Parathyroid adenoma (tissue), 2 donors: Measurements from ENCODE around the gene PRSS50.

Experiments
- H2AFZ ChIP-seq: fragments of 300-600 bp; sonication (generic); one replicate; pipeline ENCODE4 v1.7.0; 2017; ENCODE audit warnings: antibody characterized with exemption, mild to moderate bottlenecking
- H3K27ac ChIP-seq: fragments of 300-600 bp; sonication (generic); one replicate; pipeline ENCODE4 v1.7.0; 2017
- H3K27me3 ChIP-seq: fragments of 300-600 bp; sonication (generic); one replicate; pipeline ENCODE4 v1.7.0; 2017; ENCODE audit warnings: low read length; ENCODE audit not compliant: control insufficient read depth, insufficient read depth
- H3K36me3 ChIP-seq: fragments of 300-600 bp; sonication (generic); one replicate; pipeline ENCODE4 v1.7.0; 2017; ENCODE audit warnings: low read length; ENCODE audit not compliant: control insufficient read depth, insufficient read depth
- H3K4me1 ChIP-seq: fragments of 300-600 bp; sonication (generic); one replicate; pipeline ENCODE4 v1.7.0; 2017; ENCODE audit warnings: control low read depth
- H3K4me2 ChIP-seq: fragments of 300-600 bp; sonication (generic); one replicate; pipeline ENCODE4 v1.7.0; 2017; ENCODE audit warnings: low read length
- H3K4me3 ChIP-seq: fragments of 300-600 bp; sonication (generic); one replicate; pipeline ENCODE4 v1.7.0; 2017; ENCODE audit warnings: low read depth, low read length
- H3K79me2 ChIP-seq: fragments of 300-600 bp; sonication (generic); one replicate; pipeline ENCODE4 v1.7.0; 2017; ENCODE audit warnings: control low read depth
- H3K9ac ChIP-seq: fragments of 300-600 bp; sonication (generic); one replicate; pipeline ENCODE4 v1.7.0; 2017; ENCODE audit warnings: mild to moderate bottlenecking
- H3K9me3 ChIP-seq: fragments of 300-600 bp; sonication (generic); one replicate; pipeline ENCODE4 v1.7.0; 2017; ENCODE audit warnings: low read length; ENCODE audit not compliant: control insufficient read depth
- CTCF ChIP-seq: fragments of 300-600 bp; sonication (generic); IDR thresholded peaks from one replicate; pipeline ENCODE4 v1.7.0; 2017; ENCODE audit warnings: antibody characterized with exemption, mild to moderate bottlenecking
- donor health status: primary hyperparathyroidism.

Gene PRSS50

GRCh38 chr3:46715507-46716175 is 2.0 kb downstream of the PRSS50 start:
- no peak overlapping the region for H3K9ac ChIP-seq
- H3K4me1 ChIP-seq = no peaks in the 10 kb centered on the region
- no peak overlapping the region for H3K4me3 ChIP-seq
- H3K79me2 ChIP-seq = no peaks in the 10 kb centered on the region
- H3K9me3 ChIP-seq = no peaks in the 10 kb centered on the region
- no peaks in the 10 kb centered on the region for H3K27me3 ChIP-seq
- H3K4me2 ChIP-seq = no peak overlapping the region
- no peak for TF ChIP-seq CTCF
- H3K27ac ChIP-seq = no peak overlapping the region
- no peaks in the 10 kb centered on the region for H3K36me3 ChIP-seq
- H2AFZ ChIP-seq = no peak overlapping the region

- H3K9ac ChIP-seq = no peak overlapping the region
- H3K4me1 ChIP-seq = no peaks in the 10 kb centered on the region
- H3K4me3 ChIP-seq = no peak overlapping the region
- H3K4me2 ChIP-seq = no peak overlapping the region
- H3K79me2 ChIP-seq = no peaks in the 10 kb centered on the region
- H3K9me3 ChIP-seq = no peaks in the 10 kb centered on the region
- H3K27ac ChIP-seq = no peak overlapping the region
- no peak overlapping the region for H2AFZ ChIP-seq
- no peaks in the 10 kb centered on the region for H3K36me3 ChIP-seq
- H3K27me3 ChIP-seq = no peaks in the 10 kb centered on the region
- TF ChIP-seq CTCF = no peak
These were observed 2.8 kb downstream of the PRSS50 start for GRCh38 chr3:46714728-46715506.

- no peak overlapping the region for H2AFZ ChIP-seq
- no peaks in the 10 kb centered on the region for H3K4me1 ChIP-seq
- no peak overlapping the region for H3K9ac ChIP-seq
- H3K79me2 ChIP-seq = no peaks in the 10 kb centered on the region
- no peaks in the 10 kb centered on the region for H3K9me3 ChIP-seq
- no peaks in the 10 kb centered on the region for H3K36me3 ChIP-seq
- H3K27me3 ChIP-seq = no peaks in the 10 kb centered on the region
- no peak for TF ChIP-seq CTCF
- H3K27ac ChIP-seq = no peak overlapping the region
- no peak overlapping the region for H3K4me2 ChIP-seq
- H3K4me3 ChIP-seq = no peak overlapping the region
These were observed 3.6 kb downstream of the PRSS50 start for GRCh38 chr3:46713898-46714552.

GRCh38 chr3:46713050-46713897 is 4.4 kb downstream of the PRSS50 start:
- no peak for TF ChIP-seq CTCF
- no peaks in the 10 kb centered on the region for H3K36me3 ChIP-seq

More at GRCh38 chr3:46713050-46713897, 4.4 kb downstream of the PRSS50 start:
- H3K9ac ChIP-seq = no peak overlapping the region
- H3K27ac ChIP-seq = no peak overlapping the region
- no peak overlapping the region for H3K4me2 ChIP-seq
- H2AFZ ChIP-seq = no peak overlapping the region
- H3K9me3 ChIP-seq = no peaks in the 10 kb centered on the region
- no peaks in the 10 kb centered on the region for H3K4me1 ChIP-seq
- no peaks in the 10 kb centered on the region for H3K79me2 ChIP-seq
- no peak overlapping the region for H3K4me3 ChIP-seq
- no peaks in the 10 kb centered on the region for H3K27me3 ChIP-seq
